Thoracic aorta (tissue), 2 donors: ENCODE data around the gene EPHA8. TPM values are rescaled to one million over a fixed set of nuclear protein-coding genes. Genes with fewer than 3 reads are reported as not detected.

Experiments used
- ATAC-seq: fragments of 150-250 bp; one replicate; pipeline ENCODE4 v1.8.0; 2017; ENCODE audit warnings: low read depth; ENCODE audit not compliant: insufficient number of reproducible peaks, low FRiP score
- DNase-seq: peaks from one replicate; pipeline ENCODE4 v3.0.0-alpha.2; 2020; ENCODE audit warnings: low spot score
- H3K27ac ChIP-seq, 2 donors: fragments of 200-600 bp; sonication (generic); 1 replicate in 1 of 2; 2 replicates in 1 of 2; pipeline ENCODE4 v1.5.1; 2016; ENCODE audit warnings: mild to moderate bottlenecking in 2 of 2, moderate library complexity in 2 of 2
- H3K27me3 ChIP-seq: fragments of 200-600 bp; sonication (generic); replicated peaks from 2 replicates; pipeline ENCODE4 v1.6.0; 2016; ENCODE audit warnings: mild to moderate bottlenecking; ENCODE audit not compliant: insufficient read depth
- H3K36me3 ChIP-seq: fragments of 200-600 bp; sonication (generic); one replicate; pipeline ENCODE4 v1.5.1; 2016
- H3K4me1 ChIP-seq, 2 donors: fragments of 200-600 bp; sonication (generic); 1 replicate in 1 of 2; 2 replicates in 1 of 2; pipeline versions ENCODE4 v1.5.1 to v1.6.0; 2016; ENCODE audit warnings: low read depth in 2 of 2, mild to moderate bottlenecking in 1 of 2; ENCODE audit not compliant: control insufficient read depth in 1 of 2
- H3K4me3 ChIP-seq: fragments of 200-600 bp; sonication (generic); 2 replicates; pipeline ENCODE4 v1.5.1; 2016; ENCODE audit warnings: mild to moderate bottlenecking
- H3K9me3 ChIP-seq: fragments of 200-600 bp; sonication (generic); 2 replicates; pipeline ENCODE4 v1.5.1; 2016
- CTCF ChIP-seq: fragments of 200-600 bp; sonication (generic); IDR thresholded peaks from one replicate; pipeline ENCODE4 v1.5.1; 2019; ENCODE audit warnings: antibody characterized with exemption
- total RNA-seq, 2 donors: library from RNA; depleted of rRNA; stranded (reverse); fragments of >200 nt; gene quantifications; one replicate each; pipeline versions ENCODE4 v1.1.0 to v1.2.3, GENCODE V29; 2016

The EPHA8 gene
- total RNA-seq, 2 donors from 2014 or later, result not detected

- H3K9me3 ChIP-seq, result no peaks in the 10 kb centered on the region
- no peak for TF ChIP-seq CTCF
- H3K4me1 ChIP-seq, result no peaks in the 10 kb centered on the region
- no peak overlapping the region for H3K27ac ChIP-seq
- H3K4me3 ChIP-seq, result no peak overlapping the region
- H3K27me3 ChIP-seq, result no peaks in the 10 kb centered on the region
- no peak for ATAC-seq
- no peaks in the 10 kb centered on the region for H3K36me3 ChIP-seq
- DNase-seq, result no peak
Measured at GRCh38 chr1:22597996-22598395, 34.7 kb downstream of the EPHA8 start.

DNA sequence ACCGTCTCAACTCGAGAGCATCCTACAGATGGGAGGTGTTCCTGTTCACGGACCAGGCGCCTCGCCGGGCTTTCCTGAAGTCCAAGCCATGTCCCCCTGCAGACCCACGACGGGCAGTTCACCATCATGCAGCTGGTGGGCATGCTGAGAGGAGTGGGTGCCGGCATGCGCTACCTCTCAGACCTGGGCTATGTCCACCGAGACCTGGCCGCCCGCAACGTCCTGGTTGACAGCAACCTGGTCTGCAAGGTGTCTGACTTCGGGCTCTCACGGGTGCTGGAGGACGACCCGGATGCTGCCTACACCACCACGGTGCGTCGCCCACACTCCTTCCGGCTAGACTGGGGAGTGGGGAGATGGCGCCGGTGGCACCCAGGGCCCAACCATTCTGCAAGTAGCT lies 35.4 kb downstream of the EPHA8 start:
- no peaks in the 10 kb centered on the region for H3K4me1 ChIP-seq
- no peak overlapping the region for H3K27ac ChIP-seq
- H3K4me3 ChIP-seq, result no peak overlapping the region
- H3K9me3 ChIP-seq, result no peaks in the 10 kb centered on the region
- TF ChIP-seq CTCF, result no peak
- ATAC-seq (no peak), DNase-seq (no peak)
- no peaks in the 10 kb centered on the region for H3K27me3 ChIP-seq
- H3K36me3 ChIP-seq, result no peaks in the 10 kb centered on the region

DNA sequence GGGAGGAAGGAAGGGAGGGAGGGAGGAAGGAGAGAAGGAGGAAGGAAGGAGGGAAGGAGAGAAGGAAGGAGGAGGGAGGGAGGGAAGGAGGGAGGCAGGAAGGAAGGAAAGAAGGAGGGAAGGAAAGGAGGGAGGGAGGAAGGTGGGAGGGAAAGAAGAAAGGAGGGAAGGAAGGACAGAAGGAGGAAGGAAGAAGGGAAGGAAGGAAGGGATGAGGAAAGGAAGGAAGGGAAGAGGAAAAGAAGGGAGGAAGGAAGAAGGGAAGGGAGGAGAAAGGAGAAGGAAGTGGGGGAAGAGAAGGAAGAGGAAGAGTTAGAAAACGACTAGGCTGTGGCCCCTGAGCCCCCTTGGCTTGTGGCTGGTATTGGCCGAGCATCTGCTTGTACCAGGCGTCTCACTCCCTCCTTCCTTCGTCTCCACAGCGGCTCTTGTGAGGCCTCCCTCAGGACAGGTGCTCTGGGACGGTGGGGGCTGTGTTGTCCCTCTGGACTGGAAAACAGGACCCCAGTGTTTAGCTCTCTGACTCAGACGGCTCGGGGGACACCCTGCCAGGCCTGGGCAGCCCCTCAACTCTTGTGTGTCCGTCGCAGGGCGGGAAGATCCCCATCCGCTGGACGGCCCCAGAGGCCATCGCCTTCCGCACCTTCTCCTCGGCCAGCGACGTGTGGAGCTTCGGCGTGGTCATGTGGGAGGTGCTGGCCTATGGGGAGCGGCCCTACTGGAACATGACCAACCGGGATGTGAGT lies 37.0 kb downstream of the EPHA8 start:
- Histone ChIP-seq H3K4me1 (no peaks in the 10 kb centered on the region), H3K27me3 (no peaks in the 10 kb centered on the region), H3K36me3 (no peaks in the 10 kb centered on the region), H3K4me3 (no peak overlapping the region), H3K27ac (no peak overlapping the region), H3K9me3 (no peaks in the 10 kb centered on the region)
- ATAC-seq (no peak), DNase-seq (no peak)
- no peak for TF ChIP-seq CTCF

GRCh38 chr1:22600817-22601605 lies 37.7 kb downstream of the EPHA8 start:
- Histone ChIP-seq H3K36me3 (no peaks in the 10 kb centered on the region), H3K4me3 (no peak overlapping the region), H3K4me1 (no peaks in the 10 kb centered on the region), H3K27ac (no peak overlapping the region), H3K9me3 (no peaks in the 10 kb centered on the region), H3K27me3 (no peaks in the 10 kb centered on the region)
- DNase-seq (no peak), ATAC-seq (no peak)
- no peak for TF ChIP-seq CTCF

DNA sequence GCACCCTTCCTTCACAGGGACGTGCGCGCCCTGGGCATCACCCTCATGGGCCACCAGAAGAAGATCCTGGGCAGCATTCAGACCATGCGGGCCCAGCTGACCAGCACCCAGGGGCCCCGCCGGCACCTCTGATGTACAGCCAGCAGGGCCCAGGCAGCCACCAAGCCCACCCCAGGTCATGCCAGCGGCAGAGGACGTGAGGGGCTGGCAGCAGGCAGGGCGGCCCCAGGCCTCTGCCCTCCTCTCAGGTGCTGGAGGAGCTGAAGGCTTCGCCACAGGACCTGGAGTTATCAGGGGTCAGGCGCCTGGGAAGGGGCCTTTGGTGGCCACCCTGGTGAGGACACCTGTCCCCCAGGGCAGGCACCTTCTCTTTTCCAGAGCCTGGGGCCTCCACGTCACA lies 38.3 kb downstream of the EPHA8 start:
- H3K27me3 ChIP-seq, result no peaks in the 10 kb centered on the region
- ATAC-seq, result no peak
- no peak for DNase-seq
- H3K4me1 ChIP-seq, result no peaks in the 10 kb centered on the region
- H3K4me3 ChIP-seq, result no peak overlapping the region
- H3K9me3 ChIP-seq, result no peaks in the 10 kb centered on the region
- no peak for TF ChIP-seq CTCF
- no peak overlapping the region for H3K27ac ChIP-seq
- no peaks in the 10 kb centered on the region for H3K36me3 ChIP-seq
